ENCODE results near the gene CNTFR.

DNA sequence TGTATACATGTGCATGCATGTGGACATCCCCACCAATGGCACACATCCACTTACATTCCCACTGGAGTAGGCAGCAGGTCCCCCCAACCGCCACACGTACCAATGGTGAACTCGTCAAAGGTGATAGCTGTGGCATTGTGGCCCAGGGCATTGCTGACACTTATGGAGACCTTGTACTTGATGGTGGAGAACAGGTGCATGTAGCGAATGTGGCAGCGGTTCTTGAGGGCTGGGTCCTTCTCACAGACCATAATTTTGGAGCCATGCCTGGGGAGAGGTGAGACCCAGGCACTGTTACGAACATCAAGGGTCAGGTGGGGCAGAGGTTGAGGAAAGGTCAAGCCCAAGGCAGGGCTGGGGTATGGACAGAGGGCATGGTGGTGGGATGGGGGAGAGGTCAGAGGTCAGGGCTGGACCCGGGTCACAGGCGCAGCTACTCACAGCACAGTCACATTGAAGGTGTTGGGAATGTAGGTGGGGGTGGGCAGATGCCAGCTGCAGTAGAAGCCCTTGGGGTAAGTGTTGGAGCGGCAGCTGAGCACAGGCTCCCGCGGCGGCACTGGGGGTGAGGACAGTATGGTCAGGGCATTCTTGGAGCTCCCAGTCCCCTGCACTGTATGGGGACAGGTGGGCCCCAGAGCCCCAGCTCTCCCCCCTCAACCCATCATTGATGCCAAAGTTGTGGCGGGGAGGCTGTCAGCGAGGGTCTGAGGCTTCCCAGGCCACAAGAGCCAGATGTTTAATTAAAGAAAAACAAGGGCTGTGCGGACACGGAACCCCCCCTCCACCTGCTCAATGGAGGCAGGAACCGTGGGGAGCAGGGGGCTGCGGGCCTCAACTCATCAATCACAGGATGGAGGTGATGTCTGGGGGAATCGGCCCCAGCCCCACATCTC lies 31.9 kb downstream of the CNTFR start:
- TF ChIP-seq, protein P1, sequence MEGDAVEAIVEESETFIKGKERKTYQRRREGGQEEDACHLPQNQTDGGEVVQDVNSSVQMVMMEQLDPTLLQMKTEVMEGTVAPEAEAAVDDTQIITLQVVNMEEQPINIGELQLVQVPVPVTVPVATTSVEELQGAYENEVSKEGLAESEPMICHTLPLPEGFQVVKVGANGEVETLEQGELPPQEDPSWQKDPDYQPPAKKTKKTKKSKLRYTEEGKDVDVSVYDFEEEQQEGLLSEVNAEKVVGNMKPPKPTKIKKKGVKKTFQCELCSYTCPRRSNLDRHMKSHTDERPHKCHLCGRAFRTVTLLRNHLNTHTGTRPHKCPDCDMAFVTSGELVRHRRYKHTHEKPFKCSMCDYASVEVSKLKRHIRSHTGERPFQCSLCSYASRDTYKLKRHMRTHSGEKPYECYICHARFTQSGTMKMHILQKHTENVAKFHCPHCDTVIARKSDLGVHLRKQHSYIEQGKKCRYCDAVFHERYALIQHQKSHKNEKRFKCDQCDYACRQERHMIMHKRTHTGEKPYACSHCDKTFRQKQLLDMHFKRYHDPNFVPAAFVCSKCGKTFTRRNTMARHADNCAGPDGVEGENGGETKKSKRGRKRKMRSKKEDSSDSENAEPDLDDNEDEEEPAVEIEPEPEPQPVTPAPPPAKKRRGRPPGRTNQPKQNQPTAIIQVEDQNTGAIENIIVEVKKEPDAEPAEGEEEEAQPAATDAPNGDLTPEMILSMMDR (conservative IDR thresholded peaks at IDR 0.05; ENCODE audit: low read depth in 2 of 2): no peak
- TF ChIP-seq NANOG (IDR thresholded peaks at IDR 0.05; ENCODE audit: borderline replicate concordance): no peak
- TF ChIP-seq ZNF331 (CRISPR knock-in tag; IDR thresholded peaks at IDR 0.05; ENCODE audit: low read depth): no peak
- TF ChIP-seq EZH2 (IDR thresholded peaks at IDR 0.05; ENCODE audit: low read depth, unreplicated experiment): no peak
- no peak for TF ChIP-seq POLR2AphosphoS5 (IDR thresholded peaks at IDR 0.05; ENCODE audit: low read depth)
- TF ChIP-seq, protein P2, sequence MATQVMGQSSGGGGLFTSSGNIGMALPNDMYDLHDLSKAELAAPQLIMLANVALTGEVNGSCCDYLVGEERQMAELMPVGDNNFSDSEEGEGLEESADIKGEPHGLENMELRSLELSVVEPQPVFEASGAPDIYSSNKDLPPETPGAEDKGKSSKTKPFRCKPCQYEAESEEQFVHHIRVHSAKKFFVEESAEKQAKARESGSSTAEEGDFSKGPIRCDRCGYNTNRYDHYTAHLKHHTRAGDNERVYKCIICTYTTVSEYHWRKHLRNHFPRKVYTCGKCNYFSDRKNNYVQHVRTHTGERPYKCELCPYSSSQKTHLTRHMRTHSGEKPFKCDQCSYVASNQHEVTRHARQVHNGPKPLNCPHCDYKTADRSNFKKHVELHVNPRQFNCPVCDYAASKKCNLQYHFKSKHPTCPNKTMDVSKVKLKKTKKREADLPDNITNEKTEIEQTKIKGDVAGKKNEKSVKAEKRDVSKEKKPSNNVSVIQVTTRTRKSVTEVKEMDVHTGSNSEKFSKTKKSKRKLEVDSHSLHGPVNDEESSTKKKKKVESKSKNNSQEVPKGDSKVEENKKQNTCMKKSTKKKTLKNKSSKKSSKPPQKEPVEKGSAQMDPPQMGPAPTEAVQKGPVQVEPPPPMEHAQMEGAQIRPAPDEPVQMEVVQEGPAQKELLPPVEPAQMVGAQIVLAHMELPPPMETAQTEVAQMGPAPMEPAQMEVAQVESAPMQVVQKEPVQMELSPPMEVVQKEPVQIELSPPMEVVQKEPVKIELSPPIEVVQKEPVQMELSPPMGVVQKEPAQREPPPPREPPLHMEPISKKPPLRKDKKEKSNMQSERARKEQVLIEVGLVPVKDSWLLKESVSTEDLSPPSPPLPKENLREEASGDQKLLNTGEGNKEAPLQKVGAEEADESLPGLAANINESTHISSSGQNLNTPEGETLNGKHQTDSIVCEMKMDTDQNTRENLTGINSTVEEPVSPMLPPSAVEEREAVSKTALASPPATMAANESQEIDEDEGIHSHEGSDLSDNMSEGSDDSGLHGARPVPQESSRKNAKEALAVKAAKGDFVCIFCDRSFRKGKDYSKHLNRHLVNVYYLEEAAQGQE (IDR thresholded peaks at IDR 0.05; ENCODE audit: unreplicated experiment): no peak
- TF ChIP-seq, protein P3, sequence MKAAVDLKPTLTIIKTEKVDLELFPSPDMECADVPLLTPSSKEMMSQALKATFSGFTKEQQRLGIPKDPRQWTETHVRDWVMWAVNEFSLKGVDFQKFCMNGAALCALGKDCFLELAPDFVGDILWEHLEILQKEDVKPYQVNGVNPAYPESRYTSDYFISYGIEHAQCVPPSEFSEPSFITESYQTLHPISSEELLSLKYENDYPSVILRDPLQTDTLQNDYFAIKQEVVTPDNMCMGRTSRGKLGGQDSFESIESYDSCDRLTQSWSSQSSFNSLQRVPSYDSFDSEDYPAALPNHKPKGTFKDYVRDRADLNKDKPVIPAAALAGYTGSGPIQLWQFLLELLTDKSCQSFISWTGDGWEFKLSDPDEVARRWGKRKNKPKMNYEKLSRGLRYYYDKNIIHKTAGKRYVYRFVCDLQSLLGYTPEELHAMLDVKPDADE (IDR thresholded peaks at IDR 0.05): no peak
- TF ChIP-seq EZH2phosphoT487 (IDR thresholded peaks at IDR 0.05; ENCODE audit: unreplicated experiment): no peak
- no peak for TF ChIP-seq JUNB (IDR thresholded peaks at IDR 0.05; ENCODE audit: unreplicated experiment)
- TF ChIP-seq CREB1 (CRISPR knock-in tag; IDR thresholded peaks at IDR 0.05; ENCODE audit: low read depth): no peak
- TF ChIP-seq STAT1 (IDR thresholded peaks at IDR 0.05; ENCODE audit: unreplicated experiment): no peak
- TF ChIP-seq ZNF114 (CRISPR knock-in tag; IDR thresholded peaks at IDR 0.05): no peak
- TF ChIP-seq, protein P4, sequence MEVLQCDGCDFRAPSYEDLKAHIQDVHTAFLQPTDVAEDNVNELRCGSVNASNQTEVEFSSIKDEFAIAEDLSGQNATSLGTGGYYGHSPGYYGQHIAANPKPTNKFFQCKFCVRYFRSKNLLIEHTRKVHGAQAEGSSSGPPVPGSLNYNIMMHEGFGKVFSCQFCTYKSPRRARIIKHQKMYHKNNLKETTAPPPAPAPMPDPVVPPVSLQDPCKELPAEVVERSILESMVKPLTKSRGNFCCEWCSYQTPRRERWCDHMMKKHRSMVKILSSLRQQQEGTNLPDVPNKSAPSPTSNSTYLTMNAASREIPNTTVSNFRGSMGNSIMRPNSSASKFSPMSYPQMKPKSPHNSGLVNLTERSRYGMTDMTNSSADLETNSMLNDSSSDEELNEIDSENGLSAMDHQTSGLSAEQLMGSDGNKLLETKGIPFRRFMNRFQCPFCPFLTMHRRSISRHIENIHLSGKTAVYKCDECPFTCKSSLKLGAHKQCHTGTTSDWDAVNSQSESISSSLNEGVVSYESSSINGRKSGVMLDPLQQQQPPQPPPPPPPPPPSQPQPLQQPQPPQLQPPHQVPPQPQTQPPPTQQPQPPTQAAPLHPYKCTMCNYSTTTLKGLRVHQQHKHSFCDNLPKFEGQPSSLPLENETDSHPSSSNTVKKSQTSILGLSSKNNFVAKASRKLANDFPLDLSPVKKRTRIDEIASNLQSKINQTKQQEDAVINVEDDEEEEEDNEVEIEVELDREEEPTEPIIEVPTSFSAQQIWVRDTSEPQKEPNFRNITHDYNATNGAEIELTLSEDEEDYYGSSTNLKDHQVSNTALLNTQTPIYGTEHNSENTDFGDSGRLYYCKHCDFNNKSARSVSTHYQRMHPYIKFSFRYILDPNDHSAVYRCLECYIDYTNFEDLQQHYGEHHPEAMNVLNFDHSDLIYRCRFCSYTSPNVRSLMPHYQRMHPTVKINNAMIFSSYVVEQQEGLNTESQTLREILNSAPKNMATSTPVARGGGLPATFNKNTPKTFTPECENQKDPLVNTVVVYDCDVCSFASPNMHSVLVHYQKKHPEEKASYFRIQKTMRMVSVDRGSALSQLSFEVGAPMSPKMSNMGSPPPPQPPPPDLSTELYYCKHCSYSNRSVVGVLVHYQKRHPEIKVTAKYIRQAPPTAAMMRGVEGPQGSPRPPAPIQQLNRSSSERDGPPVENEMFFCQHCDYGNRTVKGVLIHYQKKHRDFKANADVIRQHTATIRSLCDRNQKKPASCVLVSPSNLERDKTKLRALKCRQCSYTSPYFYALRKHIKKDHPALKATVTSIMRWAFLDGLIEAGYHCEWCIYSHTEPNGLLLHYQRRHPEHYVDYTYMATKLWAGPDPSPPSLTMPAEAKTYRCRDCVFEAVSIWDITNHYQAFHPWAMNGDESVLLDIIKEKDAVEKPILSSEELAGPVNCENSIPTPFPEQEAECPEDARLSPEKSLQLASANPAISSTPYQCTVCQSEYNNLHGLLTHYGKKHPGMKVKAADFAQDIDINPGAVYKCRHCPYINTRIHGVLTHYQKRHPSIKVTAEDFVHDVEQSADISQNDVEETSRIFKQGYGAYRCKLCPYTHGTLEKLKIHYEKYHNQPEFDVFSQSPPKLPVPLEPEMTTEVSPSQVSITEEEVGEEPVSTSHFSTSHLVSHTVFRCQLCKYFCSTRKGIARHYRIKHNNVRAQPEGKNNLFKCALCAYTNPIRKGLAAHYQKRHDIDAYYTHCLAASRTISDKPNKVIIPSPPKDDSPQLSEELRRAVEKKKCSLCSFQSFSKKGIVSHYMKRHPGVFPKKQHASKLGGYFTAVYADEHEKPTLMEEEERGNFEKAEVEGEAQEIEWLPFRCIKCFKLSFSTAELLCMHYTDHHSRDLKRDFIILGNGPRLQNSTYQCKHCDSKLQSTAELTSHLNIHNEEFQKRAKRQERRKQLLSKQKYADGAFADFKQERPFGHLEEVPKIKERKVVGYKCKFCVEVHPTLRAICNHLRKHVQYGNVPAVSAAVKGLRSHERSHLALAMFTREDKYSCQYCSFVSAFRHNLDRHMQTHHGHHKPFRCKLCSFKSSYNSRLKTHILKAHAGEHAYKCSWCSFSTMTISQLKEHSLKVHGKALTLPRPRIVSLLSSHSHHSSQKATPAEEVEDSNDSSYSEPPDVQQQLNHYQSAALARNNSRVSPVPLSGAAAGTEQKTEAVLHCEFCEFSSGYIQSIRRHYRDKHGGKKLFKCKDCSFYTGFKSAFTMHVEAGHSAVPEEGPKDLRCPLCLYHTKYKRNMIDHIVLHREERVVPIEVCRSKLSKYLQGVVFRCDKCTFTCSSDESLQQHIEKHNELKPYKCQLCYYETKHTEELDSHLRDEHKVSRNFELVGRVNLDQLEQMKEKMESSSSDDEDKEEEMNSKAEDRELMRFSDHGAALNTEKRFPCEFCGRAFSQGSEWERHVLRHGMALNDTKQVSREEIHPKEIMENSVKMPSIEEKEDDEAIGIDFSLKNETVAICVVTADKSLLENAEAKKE (CRISPR knock-in tag; IDR thresholded peaks at IDR 0.05): no peak

Data from GM23338 (cell line).